ENCODE measurements around the gene UBE3B. TPM values are rescaled to one million over a fixed set of nuclear protein-coding genes. Genes with fewer than 3 reads are reported as not detected.

UBE3B gene
- total and polyA plus RNA-seq, 2 donors (not counting 1 experiment from before 2014, with no cell fraction given) = 27.2 to 49.7 TPM

GRCh38 chr12:109550281-109550680 is 72.8 kb downstream of the UBE3B start:
- Histone ChIP-seq H3K27ac (ENCODE audit: insufficient read depth, low read length) (no peak overlapping the region), H3K4me3 (replicated peaks in 1 of 4; ENCODE audit: control extremely low read depth in 1 of 4, insufficient read depth in 1 of 4, low read depth in 3 of 4, low read length in 4 of 4) (no peak overlapping the region), H3K4me1 (ENCODE audit: control insufficient read depth, extremely low read depth, insufficient read depth, low read length) (no peaks in the 10 kb centered on the region), H3K27me3 (ENCODE audit: control insufficient read depth, insufficient read depth, low read length) (peaks cover 42% of the 10 kb centered on the region), H3K79me2 (ENCODE audit: control insufficient read depth, insufficient read depth, low read length) (no peaks in the 10 kb centered on the region), H3K4me2 (ENCODE audit: extremely low read depth, insufficient read depth, low read length) (no peak overlapping the region), H4K20me1 (ENCODE audit: control insufficient read depth, extremely low read depth, insufficient read depth, low read length) (no peaks in the 10 kb centered on the region), H3K9me3 (ENCODE audit: control insufficient read depth, insufficient read depth, low read depth, low read length) (no peaks in the 10 kb centered on the region), H3K9ac (ENCODE audit: insufficient read depth, low read length) (no peak overlapping the region), H3K36me3 (ENCODE audit: control insufficient read depth, insufficient read depth, low read length) (no peaks in the 10 kb centered on the region), H2AFZ (ENCODE audit: low read length) (no peak overlapping the region)
- no peak for DNase-seq (ENCODE audit: low read depth in 2 of 2)
- TF ChIP-seq EZH2 (IDR thresholded peaks at IDR 0.05; ENCODE audit: low read length, missing control alignments) (no peak), CTCF (conservative IDR thresholded peaks at IDR 0.05 in 1 of 2, IDR thresholded peaks at IDR 0.05 in 1 of 2; ENCODE audit: low read depth in 1 of 2, low read length in 2 of 2) (no peak)

- no peaks in the 10 kb centered on the region for H3K4me1 ChIP-seq (ENCODE audit: control insufficient read depth, extremely low read depth, insufficient read depth, low read length)
- DNase-seq (ENCODE audit: low read depth in 2 of 2) = no peak
- TF ChIP-seq EZH2 (IDR thresholded peaks at IDR 0.05; ENCODE audit: low read length, missing control alignments) = no peak
- no peak for TF ChIP-seq CTCF (conservative IDR thresholded peaks at IDR 0.05 in 1 of 2, IDR thresholded peaks at IDR 0.05 in 1 of 2; ENCODE audit: low read depth in 1 of 2, low read length in 2 of 2)
These were observed 73.7 kb downstream of the UBE3B start for GRCh38 chr12:109551108-109551507.

GRCh38 chr12:109552971-109553370 is 75.5 kb downstream of the UBE3B start:
- Histone ChIP-seq H3K27me3 (ENCODE audit: control insufficient read depth, insufficient read depth, low read length) (peaks cover 40% of the 10 kb centered on the region), H3K4me3 (replicated peaks in 1 of 4; ENCODE audit: control extremely low read depth in 1 of 4, insufficient read depth in 1 of 4, low read depth in 3 of 4, low read length in 4 of 4) (no peak overlapping the region), H3K27ac (ENCODE audit: insufficient read depth, low read length) (no peak overlapping the region), H3K9ac (ENCODE audit: insufficient read depth, low read length) (no peak overlapping the region), H3K79me2 (ENCODE audit: control insufficient read depth, insufficient read depth, low read length) (no peaks in the 10 kb centered on the region), H3K4me1 (ENCODE audit: control insufficient read depth, extremely low read depth, insufficient read depth, low read length) (no peaks in the 10 kb centered on the region), H3K9me3 (ENCODE audit: control insufficient read depth, insufficient read depth, low read depth, low read length) (no peaks in the 10 kb centered on the region), H3K4me2 (ENCODE audit: extremely low read depth, insufficient read depth, low read length) (no peak overlapping the region), H2AFZ (ENCODE audit: low read length) (no peak overlapping the region), H4K20me1 (ENCODE audit: control insufficient read depth, extremely low read depth, insufficient read depth, low read length) (no peaks in the 10 kb centered on the region), H3K36me3 (ENCODE audit: control insufficient read depth, insufficient read depth, low read length) (no peaks in the 10 kb centered on the region)
- no peak for TF ChIP-seq EZH2 (IDR thresholded peaks at IDR 0.05; ENCODE audit: low read length, missing control alignments)
- no peak for DNase-seq (ENCODE audit: low read depth in 2 of 2)

More at GRCh38 chr12:109551108-109551507, 73.7 kb downstream of the UBE3B start:
- Histone ChIP-seq H3K4me2 (ENCODE audit: extremely low read depth, insufficient read depth, low read length) (no peak overlapping the region), H3K4me3 (replicated peaks in 1 of 4; ENCODE audit: control extremely low read depth in 1 of 4, insufficient read depth in 1 of 4, low read depth in 3 of 4, low read length in 4 of 4) (no peak overlapping the region), H3K79me2 (ENCODE audit: control insufficient read depth, insufficient read depth, low read length) (no peaks in the 10 kb centered on the region), H4K20me1 (ENCODE audit: control insufficient read depth, extremely low read depth, insufficient read depth, low read length) (no peaks in the 10 kb centered on the region), H3K9me3 (ENCODE audit: control insufficient read depth, insufficient read depth, low read depth, low read length) (no peaks in the 10 kb centered on the region), H3K36me3 (ENCODE audit: control insufficient read depth, insufficient read depth, low read length) (no peaks in the 10 kb centered on the region), H3K9ac (ENCODE audit: insufficient read depth, low read length) (no peak overlapping the region), H2AFZ (ENCODE audit: low read length) (no peak overlapping the region), H3K27me3 (ENCODE audit: control insufficient read depth, insufficient read depth, low read length) (peaks cover 42% of the 10 kb centered on the region), H3K27ac (ENCODE audit: insufficient read depth, low read length) (no peak overlapping the region)

All from fibroblast of lung (primary cell).